ENCODE measurements around the gene CTSO. TPM values are rescaled to one million over a fixed set of nuclear protein-coding genes. Genes with fewer than 3 reads are reported as not detected.
"Not testable (repeated sequence)": the region's sequence is repeated elsewhere in the genome, so short reads cannot be mapped to it uniquely, and the experiment has no call there.

CTSO gene
- total and polyA plus RNA-seq, 2 of the 8 experiments (the other 6 are each of a cell fraction or from before 2014, with no cell fraction given) = 0.39 to 0.41 TPM

DNA sequence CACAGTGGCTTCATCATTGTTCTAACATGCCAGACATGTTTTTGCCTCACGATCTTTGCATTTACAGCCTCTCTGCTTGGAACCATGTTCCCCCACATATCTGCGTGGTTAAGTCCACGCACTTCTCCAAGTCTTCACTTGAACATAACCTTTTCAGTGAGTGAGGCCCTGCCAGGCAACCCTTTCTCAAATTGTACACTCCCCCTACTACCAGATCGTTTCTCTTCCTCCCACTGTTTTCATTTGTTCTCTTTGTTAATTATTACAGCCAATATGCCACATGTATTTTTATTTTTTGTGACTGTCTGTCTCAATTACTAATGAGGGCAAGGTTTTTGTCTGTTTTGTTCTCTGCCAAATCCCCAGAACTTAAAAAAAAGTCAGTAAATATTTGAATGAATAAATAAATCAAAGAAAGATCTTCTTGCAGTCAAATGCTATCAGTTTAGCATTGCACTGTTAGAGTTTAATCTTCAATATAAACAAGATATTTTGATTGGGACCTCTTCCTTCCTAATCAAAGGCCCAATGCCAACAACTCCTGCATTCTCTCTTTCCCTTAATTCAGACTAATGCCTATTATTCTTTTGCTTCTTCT, 18.2 kb downstream of the CTSO start:
- Histone ChIP-seq H4K20me1 (replicated peaks in 1 of 2; ENCODE audit: control insufficient read depth in 1 of 2, insufficient read depth in 2 of 2, low read length in 2 of 2) (no peaks in the 10 kb centered on the region), H3K27me3 (replicated peaks in 1 of 4; ENCODE audit: control insufficient read depth in 3 of 4, extremely low read depth in 1 of 4, insufficient read depth in 3 of 4, low read length in 3 of 4) (no peaks in the 10 kb centered on the region), H4K91ac (replicated peaks; ENCODE audit: insufficient read length, low read length) (no peak overlapping the region), H3K4me2 (ENCODE audit: insufficient read depth in 1 of 2, low read depth in 2 of 2, low read length in 2 of 2) (no peak overlapping the region), H3K79me2 (ENCODE audit: control insufficient read depth in 1 of 2, insufficient read depth in 2 of 2, low read length in 2 of 2) (no peaks in the 10 kb centered on the region), H2BK20ac (ENCODE audit: low read length) (no peak overlapping the region), H3K23ac (ENCODE audit: insufficient read length) (no peak overlapping the region), H2AFZ (ENCODE audit: low read length) (no peak overlapping the region), H2AK5ac (ENCODE audit: low read depth, low read length) (no peak overlapping the region), H2BK12ac (ENCODE audit: low read depth, low read length) (no peak overlapping the region), H3K14ac (ENCODE audit: insufficient read length) (no peak overlapping the region), H4K5ac (ENCODE audit: insufficient read length, low read depth, low read length) (no peak overlapping the region), H3K4me1 (replicated peaks in 1 of 4; ENCODE audit: control insufficient read depth in 3 of 4, insufficient read depth in 4 of 4, low read length in 3 of 4) (no peaks in the 10 kb centered on the region), H3K4ac (replicated peaks; ENCODE audit: insufficient read length, low read depth, low read length) (no peak overlapping the region), H3K18ac (ENCODE audit: extremely low read depth, low read length) (no peak overlapping the region), H3K36me3 (ENCODE audit: control insufficient read depth in 2 of 4, insufficient read depth in 4 of 4, low read length in 3 of 4) (no peaks in the 10 kb centered on the region), H3K56ac (replicated peaks; ENCODE audit: insufficient read length, low read depth, low read length) (no peak overlapping the region), H3K79me1 (ENCODE audit: low read depth, low read length) (no peaks in the 10 kb centered on the region), H3K27ac (ENCODE audit: low read depth, low read length) (no peak overlapping the region), H2BK120ac (replicated peaks; ENCODE audit: low read depth, low read length) (no peak overlapping the region), H3K4me3 (ENCODE audit: extremely low read depth in 1 of 4, insufficient read depth in 2 of 4, low read depth in 3 of 4, low read length in 4 of 4) (no peak overlapping the region), H4K8ac (ENCODE audit: extremely low read depth, insufficient read depth, low read length) (no peak overlapping the region), H3K9ac (replicated peaks in 1 of 4; ENCODE audit: extremely low read depth in 1 of 4, low read depth in 3 of 4, low read length in 3 of 4) (no peak overlapping the region), H2BK5ac (ENCODE audit: low read depth, low read length) (no peak overlapping the region), H3K9me3 (ENCODE audit: insufficient read depth in 2 of 2, low read depth in 1 of 2, low read length in 1 of 2) (peaks cover 0 to 5% of the 10 kb centered on the region in 2 experiments; a peak in 1 of 4 replicates), H2BK15ac (ENCODE audit: low read length) (no peak overlapping the region), H3K23me2 (ENCODE audit: low read depth, low read length) (no peaks in the 10 kb centered on the region)
- CTCF ChIA-PET (ENCODE audit: partially characterized antibody) = no interaction called here
- 93% methylated on average over 4 of the region's 4 CpGs; no CpG with 5 or more reads in 1 of the 2 experiments for WGBS, 2 experiments (ENCODE audit: extremely low coverage in 1 of 2, insufficient coverage in 1 of 2, insufficient read length in 1 of 2, insufficient replicate concordance in 2 of 2, low coverage in 1 of 2, low lambda C conversion rate in 2 of 2, missing lambda C conversion rate in 1 of 2)
- DNase-seq (ENCODE audit: low read depth in 1 of 2, low spot score in 2 of 2) (no peak), FAIRE-seq (no peak)
- POLR2A ChIA-PET (ENCODE audit: partially characterized antibody) = no interaction called here
- TF ChIP-seq TBP (IDR thresholded peaks at IDR 0.05; ENCODE audit: low read depth, low read length) = no peak
- no peak for TF ChIP-seq MAFK (IDR thresholded peaks at IDR 0.05; ENCODE audit: low read depth, low read length)

DNA sequence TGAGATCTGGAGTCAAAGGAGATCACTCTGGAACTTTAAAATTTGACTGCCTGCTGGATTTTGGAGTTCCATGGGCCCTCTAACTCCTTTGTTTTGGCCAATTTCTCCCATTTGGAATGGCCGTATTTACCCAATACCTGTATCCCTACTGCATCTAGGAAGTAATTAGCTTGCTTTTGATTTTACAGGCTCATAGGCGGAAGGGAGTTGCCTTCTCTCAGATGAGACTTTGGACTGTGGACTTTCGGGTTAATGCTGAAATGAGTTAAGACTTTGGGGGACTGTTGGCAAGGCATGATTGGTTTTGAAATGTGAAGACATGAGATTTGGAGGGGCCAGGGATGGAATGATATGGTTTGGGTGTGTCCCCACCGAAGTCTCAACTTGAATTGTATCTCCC, 19.0 kb downstream of the CTSO start:
- H4K5ac ChIP-seq (ENCODE audit: insufficient read length, low read depth, low read length); H3K4me2 ChIP-seq (ENCODE audit: insufficient read depth in 1 of 2, low read depth in 2 of 2, low read length in 2 of 2); H3K4me1 ChIP-seq (replicated peaks in 1 of 4; ENCODE audit: control insufficient read depth in 3 of 4, insufficient read depth in 4 of 4, low read length in 3 of 4); H4K91ac ChIP-seq (replicated peaks; ENCODE audit: insufficient read length, low read length); H2BK20ac ChIP-seq (ENCODE audit: low read length); H4K8ac ChIP-seq (ENCODE audit: extremely low read depth, insufficient read depth, low read length); H3K23ac ChIP-seq (ENCODE audit: insufficient read length); H2AK5ac ChIP-seq (ENCODE audit: low read depth, low read length); H2BK5ac ChIP-seq (ENCODE audit: low read depth, low read length); H2BK15ac ChIP-seq (ENCODE audit: low read length); H2BK120ac ChIP-seq (replicated peaks; ENCODE audit: low read depth, low read length); H3K9ac ChIP-seq (replicated peaks in 1 of 4; ENCODE audit: extremely low read depth in 1 of 4, low read depth in 3 of 4, low read length in 3 of 4); H3K9me3 ChIP-seq (ENCODE audit: insufficient read depth in 2 of 2, low read depth in 1 of 2, low read length in 1 of 2); H3K27ac ChIP-seq (ENCODE audit: low read depth, low read length); H2AFZ ChIP-seq (ENCODE audit: low read length); DNase-seq (ENCODE audit: low read depth in 1 of 2, low spot score in 2 of 2); H3K79me1 ChIP-seq (ENCODE audit: low read depth, low read length); H3K56ac ChIP-seq (replicated peaks; ENCODE audit: insufficient read length, low read depth, low read length); H4K20me1 ChIP-seq (replicated peaks in 1 of 2; ENCODE audit: control insufficient read depth in 1 of 2, insufficient read depth in 2 of 2, low read length in 2 of 2); POLR2A ChIA-PET (ENCODE audit: partially characterized antibody); H3K4ac ChIP-seq (replicated peaks; ENCODE audit: insufficient read length, low read depth, low read length); CTCF ChIA-PET (ENCODE audit: partially characterized antibody); H3K14ac ChIP-seq (ENCODE audit: insufficient read length); H2BK12ac ChIP-seq (ENCODE audit: low read depth, low read length); H3K18ac ChIP-seq (ENCODE audit: extremely low read depth, low read length); H3K79me2 ChIP-seq (ENCODE audit: control insufficient read depth in 1 of 2, insufficient read depth in 2 of 2, low read length in 2 of 2); H3K4me3 ChIP-seq (ENCODE audit: extremely low read depth in 1 of 4, insufficient read depth in 2 of 4, low read depth in 3 of 4, low read length in 4 of 4); H3K36me3 ChIP-seq (ENCODE audit: control insufficient read depth in 2 of 4, insufficient read depth in 4 of 4, low read length in 3 of 4); FAIRE-seq; H3K23me2 ChIP-seq (ENCODE audit: low read depth, low read length); H3K27me3 ChIP-seq (replicated peaks in 1 of 4; ENCODE audit: control insufficient read depth in 3 of 4, extremely low read depth in 1 of 4, insufficient read depth in 3 of 4, low read length in 3 of 4): not testable (repeated sequence)
- WGBS, 2 experiments (ENCODE audit: extremely low coverage in 1 of 2, insufficient coverage in 1 of 2, insufficient read length in 1 of 2, insufficient replicate concordance in 2 of 2, low coverage in 1 of 2, low lambda C conversion rate in 2 of 2, missing lambda C conversion rate in 1 of 2) = 93% methylated on average over 4 of the region's 4 CpGs; no CpG with 5 or more reads in 1 of the 2 experiments
